Skin of body (tissue), 2 donors: ENCODE results near the gene IL11RA. TPM values are rescaled to one million over a fixed set of nuclear protein-coding genes. Genes with fewer than 3 reads are reported as not detected.

ENCODE experiments used
- DNase-seq: peaks from one replicate; lab custom pipeline; 2025; lab: John Stamatoyannopoulos, UW
- total RNA-seq: library from RNA; depleted of rRNA; stranded (reverse); fragments of >200 nt; gene quantifications from one replicate; pipeline ENCODE4 v1.2.3, GENCODE V29; 2014

IL11RA gene
- total RNA-seq, 1 donor from 2014 or later = 77.3 TPM

GRCh38 chr9:34652602-34653000, 616 bp downstream of the IL11RA start:
- DNase-seq = no peak

DNA sequence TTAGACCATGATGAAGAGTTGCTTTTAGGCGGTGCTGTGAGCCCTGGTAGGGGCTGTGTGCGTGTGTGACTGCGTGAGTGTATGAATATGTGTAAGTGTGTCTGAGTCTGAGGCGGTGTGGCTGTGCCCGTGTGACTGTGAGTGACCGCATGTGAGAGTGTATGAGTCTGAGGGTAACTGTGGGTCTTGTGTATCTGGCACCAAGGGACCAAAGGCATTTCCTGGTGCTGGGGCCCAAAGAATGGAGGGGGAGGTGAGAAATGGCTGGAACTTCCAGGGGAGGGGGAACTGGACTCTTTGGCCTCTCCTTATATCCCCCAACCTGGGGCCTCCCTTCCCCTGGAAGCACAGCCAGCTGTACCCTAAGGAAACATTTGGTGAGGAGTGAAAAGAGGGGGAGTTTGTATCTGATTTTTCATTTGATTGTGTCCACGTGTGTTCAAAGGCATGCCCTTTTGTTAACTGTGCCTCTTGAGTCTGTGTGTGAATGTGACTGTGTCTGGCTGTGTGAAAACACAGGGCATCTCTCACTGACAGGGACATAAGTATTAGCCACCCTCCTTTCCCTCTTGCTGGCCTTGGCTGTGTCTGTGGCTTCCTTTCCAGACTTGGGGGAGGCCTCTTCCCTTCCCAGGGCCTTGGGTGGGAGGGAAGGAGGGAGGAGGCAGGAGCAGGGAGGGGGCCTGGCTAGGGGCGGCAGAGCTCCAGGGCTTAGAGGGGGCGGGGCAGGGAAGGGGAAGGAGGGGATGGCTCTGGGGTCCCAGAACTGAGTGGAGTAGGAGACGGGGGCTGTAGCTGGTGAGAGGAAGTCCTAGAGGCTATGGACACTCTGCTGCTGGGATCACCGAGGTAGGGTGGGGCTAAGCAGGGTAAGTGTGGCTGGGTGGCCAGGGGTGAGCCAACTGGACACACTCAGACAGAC, 1.4 kb downstream of the IL11RA start:
- DNase-seq = peak; percentile 83

- peak; percentile 91 for DNase-seq
Measured at GRCh38 chr9:34654323-34655051, 2.5 kb downstream of the IL11RA start.

GRCh38 chr9:34655394-34655793, 3.4 kb downstream of the IL11RA start:
- no peak for DNase-seq

DNA sequence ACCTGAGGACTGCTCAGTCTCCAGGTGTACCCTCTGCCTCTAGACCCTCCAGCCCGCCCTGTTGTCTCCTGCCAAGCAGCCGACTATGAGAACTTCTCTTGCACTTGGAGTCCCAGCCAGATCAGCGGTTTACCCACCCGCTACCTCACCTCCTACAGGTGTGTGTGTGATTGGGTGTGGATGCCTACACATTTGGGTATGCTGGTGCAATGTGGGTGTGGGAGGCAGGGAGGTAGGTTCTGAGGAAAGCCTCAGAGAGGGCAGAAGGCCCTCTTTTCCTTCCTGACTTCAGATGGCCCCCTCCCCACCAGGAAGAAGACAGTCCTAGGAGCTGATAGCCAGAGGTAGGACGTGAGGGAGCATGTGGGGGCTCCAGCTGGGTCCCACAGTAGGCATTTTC, 5.0 kb downstream of the IL11RA start:
- DNase-seq = no peak

DNA sequence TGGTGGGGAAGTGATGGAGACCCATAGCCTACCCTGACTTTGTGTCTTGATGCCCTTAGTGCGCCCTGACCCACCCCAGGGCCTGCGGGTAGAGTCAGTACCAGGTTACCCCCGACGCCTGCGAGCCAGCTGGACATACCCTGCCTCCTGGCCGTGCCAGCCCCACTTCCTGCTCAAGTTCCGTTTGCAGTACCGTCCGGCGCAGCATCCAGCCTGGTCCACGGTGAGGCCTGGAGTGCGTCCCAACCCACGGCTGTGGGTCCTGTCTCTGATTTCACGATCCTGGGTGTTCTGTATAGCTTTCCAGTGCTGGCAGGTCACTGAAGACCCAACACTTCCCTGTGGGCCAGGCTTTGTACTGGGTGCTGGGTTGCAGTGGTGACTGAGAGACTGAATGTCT, 6.5 kb downstream of the IL11RA start:
- DNase-seq = no peak

- DNase-seq = no peak
Measured at GRCh38 chr9:34659592-34660253, 7.7 kb downstream of the IL11RA start.

DNA sequence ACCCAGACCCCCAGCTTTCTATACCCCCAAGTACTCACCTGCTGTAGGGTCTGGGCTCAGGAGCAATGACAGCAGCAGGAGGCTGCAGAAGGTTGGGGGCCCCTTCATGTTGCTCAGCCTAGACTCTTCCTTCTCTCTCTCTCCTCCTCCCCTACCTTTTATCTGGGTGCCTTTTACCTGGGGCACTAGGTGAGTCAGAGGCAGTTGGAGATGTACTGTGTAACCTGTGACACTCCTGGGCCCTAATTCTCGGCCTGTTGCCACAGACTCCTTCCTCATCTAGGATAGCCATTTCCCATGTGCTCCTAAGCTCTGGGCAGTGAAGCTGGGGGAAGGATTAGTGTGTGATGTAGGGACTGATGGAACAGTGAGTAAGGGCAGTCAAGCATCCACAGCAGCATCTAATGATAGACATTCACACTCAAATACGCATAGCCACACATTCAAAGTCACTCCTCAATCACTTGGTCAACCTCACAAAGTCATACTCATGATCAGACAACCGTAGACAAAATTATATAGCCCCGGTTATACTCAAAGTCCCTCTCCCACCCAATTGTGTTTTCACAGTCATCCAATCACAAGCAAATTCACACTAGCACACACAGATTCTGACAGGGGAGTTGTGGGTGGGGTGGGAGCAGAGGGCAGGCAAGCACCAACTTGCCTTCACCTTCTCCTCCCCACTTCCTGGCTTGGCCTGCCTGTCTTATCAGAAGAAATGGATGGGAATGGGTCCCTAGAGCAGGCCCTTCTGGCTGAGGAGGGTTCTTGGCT, 10.7 kb downstream of the IL11RA start, which contains the start of gene CCL27:
CCL27 (minus strand) TSS at position 132 of the 777 bp plus-strand sequence; CDS start at position 108, 24 bp downstream.
- DNase-seq = no peak

DNA sequence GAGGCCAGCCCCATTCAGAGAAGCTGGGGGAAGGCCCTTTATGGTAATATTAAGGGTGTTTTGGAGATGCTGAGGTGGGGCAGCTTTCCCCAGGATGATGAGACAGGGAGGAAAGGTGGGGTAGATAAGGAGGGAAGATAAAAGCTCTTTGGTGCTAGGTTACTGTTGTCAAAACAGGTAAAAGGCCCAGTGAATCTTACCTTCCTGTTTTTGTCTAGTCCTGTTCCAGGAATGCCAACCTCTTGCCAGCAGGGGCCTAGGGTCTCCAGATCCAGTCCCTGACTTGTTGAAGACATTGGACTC, 11.3 kb downstream of the IL11RA start:
- DNase-seq = no peak

- DNase-seq = peak; percentile 59
Measured at GRCh38 chr9:34664281-34665066, 12.5 kb downstream of the IL11RA start.

- no peak for DNase-seq
Measured at GRCh38 chr9:34665067-34665380, 13.0 kb downstream of the IL11RA start.

- peak; percentile 95 for DNase-seq
Measured at GRCh38 chr9:34665381-34666250, 13.6 kb downstream of the IL11RA start.

GRCh38 chr9:34669809-34670562, 18.0 kb downstream of the IL11RA start:
- DNase-seq = no peak

GRCh38 chr9:34671307-34671706, 19.3 kb downstream of the IL11RA start:
- no peak for DNase-seq

DNA sequence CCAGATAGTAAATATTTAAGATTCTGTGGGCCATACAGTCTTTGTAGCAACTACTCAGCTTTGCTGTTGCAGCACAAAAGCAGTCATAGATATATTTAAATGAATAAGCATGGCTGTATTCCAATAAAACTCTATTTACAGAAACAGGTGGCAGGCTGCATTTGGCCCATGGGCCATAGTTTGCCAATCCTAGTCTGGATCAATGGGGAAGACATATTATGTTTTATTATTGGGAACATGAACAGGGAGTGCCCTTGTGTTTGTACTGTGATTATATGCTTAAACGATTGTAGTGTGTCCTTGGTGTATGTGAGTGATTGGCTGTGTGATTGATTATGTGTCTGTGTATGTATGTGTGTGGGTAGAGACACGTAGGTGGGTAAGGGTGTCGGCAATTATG, 22.5 kb downstream of the IL11RA start:
- no peak for DNase-seq

DNA sequence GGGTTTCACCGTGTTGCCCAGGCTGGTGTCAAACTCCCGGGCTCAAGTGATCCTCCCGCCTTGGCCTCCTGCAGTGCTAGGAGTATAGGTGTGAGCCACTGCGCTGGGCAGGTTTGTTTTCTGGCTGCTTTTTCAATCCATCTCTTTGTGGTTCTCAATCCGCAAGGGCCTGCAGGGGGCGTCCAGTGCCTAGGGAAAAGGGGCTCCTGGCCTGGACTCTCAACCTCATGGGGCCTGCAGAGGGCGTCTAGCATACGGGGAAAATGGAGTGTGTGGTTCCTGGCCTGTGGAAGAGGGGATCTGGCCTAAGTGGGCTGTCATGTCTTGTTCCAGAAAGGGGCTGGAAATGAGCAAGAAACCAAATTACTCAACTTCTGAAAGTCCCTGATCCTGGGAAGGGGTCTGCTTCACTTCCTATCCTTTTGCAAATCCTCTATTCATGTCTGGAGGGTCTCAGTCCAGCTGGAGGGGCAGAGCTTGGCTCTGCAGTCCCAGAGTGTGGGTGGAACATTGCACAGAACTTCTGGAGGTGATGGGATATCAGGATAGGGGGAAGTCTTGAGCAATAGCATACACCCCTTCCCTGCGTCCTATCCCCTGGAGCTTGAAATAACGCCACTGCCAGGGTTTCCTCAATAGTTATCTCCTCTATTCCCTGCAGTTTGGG, 23.2 kb downstream of the IL11RA start:
- DNase-seq = peak; percentile 50

GRCh38 chr9:34675869-34676268, 23.9 kb downstream of the IL11RA start:
- DNase-seq = no peak

DNA sequence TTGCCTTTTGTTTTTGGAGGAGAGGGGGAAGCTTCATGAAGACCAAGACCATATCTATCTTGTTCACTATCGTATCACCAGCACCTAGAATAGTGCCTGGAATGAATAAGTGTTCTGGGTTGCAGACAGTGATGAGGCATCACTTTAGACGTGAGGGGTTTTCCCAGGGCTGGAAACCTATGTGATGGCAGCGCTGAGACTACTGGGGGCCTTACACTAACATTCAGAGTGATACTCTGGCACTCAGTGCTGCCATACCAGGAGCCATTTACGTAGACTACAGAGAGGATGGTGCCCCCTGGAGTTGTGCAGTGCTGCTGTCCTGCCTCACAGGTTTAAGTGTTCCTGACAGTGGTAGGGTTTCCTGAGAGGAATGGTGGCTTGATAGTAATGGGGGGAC, 32.2 kb downstream of the IL11RA start:
- DNase-seq = no peak
